AG04450 (cell line): ENCODE results near the gene HK2. TPM values are rescaled to one million over a fixed set of nuclear protein-coding genes. Genes with fewer than 3 reads are reported as not detected.

Source experiments
- CTCF ChIA-PET: fragments of 300-600, 350-600 bp; formaldehyde crosslinking; extraction: SDS; loops from one replicate; lab custom pipeline; 2022; ENCODE audit warnings: antibody characterized with exemption, inconsistent platforms; lab: Charles Lee
- POLR2A ChIA-PET: fragments of 350-600 bp; formaldehyde crosslinking; extraction: SDS; loops from one replicate; lab custom pipeline; 2021; ENCODE audit warnings: antibody characterized with exemption, inconsistent platforms; lab: Yijun Ruan, JAX
- DNase-seq: peaks from one replicate; pipeline ENCODE4 v3.0.0-alpha.2; 2011; ENCODE audit warnings: low read depth, low spot score
- H3K27ac ChIP-seq: one replicate; pipeline ENCODE4 v1.5.1; 2012; ENCODE audit warnings: low read depth, low read length, control low read depth
- H3K27me3 ChIP-seq: one replicate; pipeline ENCODE4 v1.6.0; 2012; ENCODE audit warnings: low read length; ENCODE audit not compliant: control insufficient read depth, insufficient read depth
- H3K4me3 ChIP-seq: 2 replicates; pipeline ENCODE4 v1.5.1; 2011; ENCODE audit warnings: mild to moderate bottlenecking, low read depth, low read length, control low read depth
- H3K9me3 ChIP-seq: 2 replicates; pipeline ENCODE4 v1.5.1; 2012; ENCODE audit warnings: low read length; ENCODE audit not compliant: control insufficient read depth, insufficient read depth
- CTCF ChIP-seq: IDR thresholded peaks from 2 replicates; pipeline ENCODE4 v1.5.1; 2011; ENCODE audit warnings: low read depth, low read length, control low read depth, inconsistent platforms
- polyA plus RNA-seq: library from polyadenylated mRNA; depleted of rRNA; stranded (reverse); fragments of >200 nt; gene quantifications from 2 replicates; pipeline ENCODE4 v1.2.3, GENCODE V29; 2011

HK2 gene
- polyA plus RNA-seq, 1 experiment: 12.5 TPM

DNA sequence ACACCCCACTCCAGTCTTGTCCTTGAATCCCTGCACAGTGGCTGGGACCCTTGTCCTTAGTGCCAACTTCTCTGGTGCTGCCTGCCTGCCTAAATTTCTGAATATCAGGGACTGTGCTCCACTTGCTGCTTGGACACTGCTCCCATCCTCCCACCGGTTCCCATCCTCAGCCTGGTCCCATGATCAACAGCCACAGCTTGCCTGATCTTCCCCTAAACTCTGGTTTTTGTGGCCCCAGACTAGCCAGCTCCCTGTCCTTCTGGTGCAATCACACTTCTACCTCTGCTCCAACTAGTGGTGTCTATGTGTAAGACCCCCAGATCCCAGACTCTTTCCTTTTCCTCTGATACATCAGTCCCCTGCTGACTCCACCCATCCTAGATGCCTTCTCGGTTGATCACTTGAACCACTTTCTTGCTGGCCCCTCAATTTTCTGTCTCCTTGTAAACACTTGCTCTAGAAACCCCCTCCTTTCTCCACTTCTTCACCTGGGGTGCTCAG is 87.4 kb downstream of the HK2 start:
- POLR2A ChIA-PET: no interaction called here
- no peak overlapping the region for H3K27ac ChIP-seq
- TF ChIP-seq CTCF: no peak
- CTCF ChIA-PET: interaction anchor here (0.9 to 1.5 kb wide), 3 partner anchors 143 to 278 kb away, joined by 3 read pairs; partner anchors contain the start of gene TACR1
- H3K27me3 ChIP-seq: no peaks in the 10 kb centered on the region
- peaks cover 12% of the 10 kb centered on the region; the same call in 1 of the 2 replicates for H3K9me3 ChIP-seq
- no peak for DNase-seq
- H3K4me3 ChIP-seq: no peak overlapping the region

DNA sequence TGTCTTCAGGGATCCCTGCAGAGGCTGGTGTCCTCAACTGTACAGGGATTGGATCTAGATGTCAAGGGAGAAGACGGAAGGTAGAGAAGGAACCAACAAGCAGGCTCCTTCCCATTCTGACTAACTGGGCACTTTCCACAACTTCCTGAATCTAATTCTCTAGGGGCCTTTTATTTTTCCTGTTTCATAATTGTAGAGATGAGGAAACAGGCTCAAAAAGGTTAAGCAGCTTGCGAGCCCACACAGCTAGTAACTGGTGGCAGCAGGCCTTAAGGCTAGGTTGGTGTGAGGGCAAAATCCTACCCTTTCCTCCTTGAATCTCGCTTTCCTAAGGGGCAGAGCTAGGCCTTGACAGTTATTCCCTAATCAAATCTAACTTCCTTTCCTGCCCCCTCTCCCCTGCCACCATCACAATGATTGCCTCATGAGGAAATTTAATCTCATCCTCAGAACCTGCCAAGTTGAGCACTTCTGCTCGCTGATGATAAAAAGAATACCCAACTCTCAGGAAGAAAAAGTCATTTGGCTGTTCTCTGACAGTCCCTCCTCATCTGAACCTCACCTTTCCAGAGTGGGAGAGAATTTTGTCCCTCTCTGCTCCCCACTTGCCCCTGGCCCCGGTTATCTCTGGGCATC is 88.8 kb downstream of the HK2 start:
- Histone ChIP-seq H3K27ac (no peak overlapping the region), H3K27me3 (no peaks in the 10 kb centered on the region), H3K9me3 (peaks cover 12% of the 10 kb centered on the region; the same call in 1 of the 2 replicates), H3K4me3 (no peak overlapping the region)
- CTCF ChIA-PET: interaction anchor here (1.4 kb wide), 1 partner anchor 277 kb away, joined by 3 read pairs; no protein-coding TSS in a partner anchor
- TF ChIP-seq CTCF: no peak
- POLR2A ChIA-PET: no interaction called here
- no peak for DNase-seq

DNA sequence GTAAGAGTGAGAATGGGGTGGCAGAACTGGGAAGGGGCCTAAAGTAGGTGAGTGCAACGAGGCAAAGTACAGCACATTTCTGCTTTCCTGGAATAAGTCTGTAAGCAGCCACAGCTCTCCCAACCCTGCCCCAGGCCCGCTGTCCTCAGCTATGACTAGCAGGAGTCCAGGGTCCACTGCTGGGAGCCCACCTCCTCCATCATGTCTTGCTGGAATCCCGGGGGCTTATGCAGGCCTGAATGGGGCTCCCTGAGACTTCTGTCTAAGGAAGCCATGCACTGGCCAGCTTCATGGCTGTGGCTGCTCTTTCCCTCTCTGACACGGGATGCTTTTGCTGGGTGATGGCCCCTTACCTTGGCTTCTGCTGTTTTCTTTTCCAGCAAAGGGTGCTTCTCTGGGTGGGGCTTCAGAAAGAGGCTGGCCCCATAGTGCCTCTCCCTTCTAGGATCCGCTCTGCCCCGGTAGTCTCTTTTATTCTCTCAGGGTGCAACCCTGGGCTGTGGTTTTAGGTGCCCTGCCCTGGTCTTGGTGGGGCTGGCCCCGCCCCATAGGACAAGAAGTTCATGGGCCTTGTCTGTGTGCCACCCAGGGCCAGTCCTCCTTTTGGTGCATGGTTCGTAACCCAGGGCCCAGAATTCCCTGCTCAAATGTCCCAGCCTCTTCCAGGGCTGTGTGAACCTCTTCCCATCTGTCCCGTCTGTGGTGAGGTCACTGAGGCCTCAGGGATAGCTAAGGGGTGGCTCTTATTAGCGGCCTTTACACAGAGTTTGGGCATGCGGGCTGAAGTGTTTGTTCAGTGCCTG is 90.7 kb downstream of the HK2 start:
- Histone ChIP-seq H3K27ac (no peak overlapping the region), H3K27me3 (no peaks in the 10 kb centered on the region), H3K4me3 (no peak overlapping the region), H3K9me3 (peaks cover 12% of the 10 kb centered on the region; the same call in 1 of the 2 replicates)
- POLR2A ChIA-PET: no interaction called here
- CTCF ChIA-PET: no interaction called here
- TF ChIP-seq CTCF: no peak
- no peak for DNase-seq

GRCh38 chr2:74925361-74925786 is 91.4 kb downstream of the HK2 start:
- ChIA-PET POLR2A (no interaction called here), CTCF (no interaction called here)
- no peak for DNase-seq

More at GRCh38 chr2:74925361-74925786, 91.4 kb downstream of the HK2 start:
- Histone ChIP-seq H3K9me3 (peaks cover 12% of the 10 kb centered on the region; the same call in 1 of the 2 replicates), H3K4me3 (no peak overlapping the region), H3K27me3 (no peaks in the 10 kb centered on the region), H3K27ac (no peak overlapping the region)
- TF ChIP-seq CTCF: no peak
